Adrenal gland (tissue), 5 donors: ENCODE measurements around the gene NOP9.

Source experiments
- POLR2A ChIP-seq, 2 donors: fragments of 450-650 bp; IDR thresholded peaks; one replicate each; pipeline ENCODE4 v1.6.1; 2017; ENCODE audit warnings: antibody characterized with exemption in 2 of 2, mild to moderate bottlenecking in 2 of 2, moderate library complexity in 1 of 2
- TF ChIP-seq, protein P1 (sequence below), 6 experiments: fragments of 450-650 bp in 4 of 6; fragments of 200-600 bp in 2 of 6; sonication (generic) in 1 of 6; IDR thresholded peaks; 1 replicate in 5 of 6; 2 replicates in 1 of 6; pipeline versions ENCODE4 v1.5.1 to v1.8.0; 2016 to 2021; ENCODE audit warnings: antibody characterized with exemption in 6 of 6, mild to moderate bottlenecking in 2 of 6, moderate library complexity in 1 of 6
- donor health status: DM: no; HTN: no; CAD: no.

DNA sequence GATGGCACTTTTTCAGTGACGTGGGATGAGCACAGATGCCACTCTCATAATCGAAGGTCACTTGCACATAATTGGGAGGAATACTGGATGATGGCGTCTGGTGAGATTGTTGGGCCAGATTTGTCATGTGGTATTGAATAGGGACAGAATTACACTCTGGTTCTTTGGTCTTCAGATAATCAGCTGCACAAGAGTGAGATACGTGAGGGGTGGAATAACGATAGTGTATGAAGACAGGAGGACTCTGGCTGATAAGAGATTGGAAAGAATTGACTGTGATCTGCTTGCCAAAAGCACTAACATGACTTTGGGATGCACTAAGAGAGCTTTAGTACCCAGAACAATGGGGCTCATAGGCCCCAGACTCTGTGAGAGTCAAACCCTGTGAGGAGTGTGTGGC, 21.2 kb upstream of the NOP9 start:
- TF ChIP-seq, protein P1, sequence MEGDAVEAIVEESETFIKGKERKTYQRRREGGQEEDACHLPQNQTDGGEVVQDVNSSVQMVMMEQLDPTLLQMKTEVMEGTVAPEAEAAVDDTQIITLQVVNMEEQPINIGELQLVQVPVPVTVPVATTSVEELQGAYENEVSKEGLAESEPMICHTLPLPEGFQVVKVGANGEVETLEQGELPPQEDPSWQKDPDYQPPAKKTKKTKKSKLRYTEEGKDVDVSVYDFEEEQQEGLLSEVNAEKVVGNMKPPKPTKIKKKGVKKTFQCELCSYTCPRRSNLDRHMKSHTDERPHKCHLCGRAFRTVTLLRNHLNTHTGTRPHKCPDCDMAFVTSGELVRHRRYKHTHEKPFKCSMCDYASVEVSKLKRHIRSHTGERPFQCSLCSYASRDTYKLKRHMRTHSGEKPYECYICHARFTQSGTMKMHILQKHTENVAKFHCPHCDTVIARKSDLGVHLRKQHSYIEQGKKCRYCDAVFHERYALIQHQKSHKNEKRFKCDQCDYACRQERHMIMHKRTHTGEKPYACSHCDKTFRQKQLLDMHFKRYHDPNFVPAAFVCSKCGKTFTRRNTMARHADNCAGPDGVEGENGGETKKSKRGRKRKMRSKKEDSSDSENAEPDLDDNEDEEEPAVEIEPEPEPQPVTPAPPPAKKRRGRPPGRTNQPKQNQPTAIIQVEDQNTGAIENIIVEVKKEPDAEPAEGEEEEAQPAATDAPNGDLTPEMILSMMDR (IDR thresholded peaks at IDR 0.05): no peak
- no peak for TF ChIP-seq POLR2A (IDR thresholded peaks at IDR 0.05)
